Smooth muscle cell (in vitro differentiated cells): ENCODE data around the gene TMOD1. TPM values are rescaled to one million over a fixed set of nuclear protein-coding genes. Genes with fewer than 3 reads are reported as not detected.

Experiments used
- DNase-seq: peaks from one replicate; lab custom pipeline; 2025; ENCODE audit not compliant: unreplicated experiment; lab: John Stamatoyannopoulos, UW
- H2AFZ ChIP-seq: fragments of 200-600 bp; sonication (generic); 2 replicates; pipeline ENCODE4 v1.6.0; 2016; ENCODE audit warnings: antibody characterized with exemption, low read depth, mild to moderate bottlenecking
- H3F3A ChIP-seq: fragments of 200-600 bp; sonication (generic); 2 replicates; pipeline ENCODE4 v1.6.0; 2017; ENCODE audit warnings: antibody characterized with exemption, low read depth
- H3K27ac ChIP-seq: fragments of 200-600 bp; sonication (generic); 2 replicates; pipeline ENCODE4 v1.5.1; 2016; ENCODE audit warnings: low read depth, mild to moderate bottlenecking
- H3K27me3 ChIP-seq: fragments of 200-600 bp; sonication (generic); 2 replicates; pipeline ENCODE4 v1.6.1; 2016; ENCODE audit warnings: low read depth, mild to moderate bottlenecking
- H3K36me3 ChIP-seq: fragments of 200-600 bp; sonication (generic); 2 replicates; pipeline ENCODE4 v1.5.1; 2016; ENCODE audit warnings: low read depth
- H3K4me1 ChIP-seq: fragments of 200-600 bp; sonication (generic); 2 replicates; pipeline ENCODE4 v1.5.1; 2016; ENCODE audit warnings: low read depth
- H3K4me2 ChIP-seq: fragments of 200-600 bp; sonication (generic); 2 replicates; pipeline ENCODE4 v1.6.0; 2016; ENCODE audit warnings: mild to moderate bottlenecking
- H3K4me3 ChIP-seq: fragments of 200-600 bp; sonication (generic); 2 replicates; pipeline ENCODE4 v1.5.1; 2016; ENCODE audit warnings: mild to moderate bottlenecking
- H3K79me2 ChIP-seq: fragments of 200-600 bp; sonication (generic); 2 replicates; pipeline ENCODE4 v1.6.0; 2016; ENCODE audit warnings: low read depth, mild to moderate bottlenecking
- H3K9ac ChIP-seq: fragments of 200-600 bp; sonication (generic); 2 replicates; pipeline ENCODE4 v1.6.0; 2016; ENCODE audit warnings: low read depth
- H3K9me3 ChIP-seq: fragments of 200-600 bp; sonication (generic); replicated peaks from 2 replicates; pipeline ENCODE4 v1.5.1; 2016; ENCODE audit warnings: low read depth
- H4K20me1 ChIP-seq: fragments of 200-600 bp; sonication (generic); 2 replicates; pipeline ENCODE4 v1.6.0; 2016; ENCODE audit warnings: low read depth
- CTCF ChIP-seq: fragments of 200-600 bp; sonication (generic); IDR thresholded peaks from 2 replicates; pipeline ENCODE4 v1.5.1; 2017; ENCODE audit warnings: borderline replicate concordance, mild to moderate bottlenecking, antibody characterized with exemption; ENCODE audit not compliant: insufficient read depth, poor library complexity, severe bottlenecking
- WGBS: methylation state at CpG from one replicate; pipeline ENCODE4 v1.1.7; 2016; ENCODE audit warnings: low lambda C conversion rate; 5-methylcytosine and 5-hydroxymethylcytosine counted together
- polyA plus RNA-seq: library from polyadenylated mRNA; unstranded; fragments of >200 nt; fragmentation: Nextera tagmentation; extraction: Ambion mirVana; gene quantifications from 2 replicates; pipeline ENCODE4 v1.2.1, GENCODE V29; 2016
- total RNA-seq: library from RNA; depleted of rRNA; stranded (reverse); fragments of >200 nt; gene quantifications from 2 replicates; pipeline ENCODE4 v1.2.3, GENCODE V29; 2014

TMOD1 gene
- total and polyA plus RNA-seq, 2 experiments from 2014 or later: 0.18 to 0.19 TPM

GRCh38 chr9:97515662-97516061 lies 14.2 kb downstream of the TMOD1 start:
- H4K20me1 ChIP-seq: no peaks in the 10 kb centered on the region
- no peaks in the 10 kb centered on the region for H3K36me3 ChIP-seq
- peaks cover 8% of the 10 kb centered on the region for H3K4me1 ChIP-seq
- H3K4me3 ChIP-seq: no peak overlapping the region
- H3K9me3 ChIP-seq: no peaks in the 10 kb centered on the region
- no peak overlapping the region for H2AFZ ChIP-seq
- H3K9ac ChIP-seq: no peak overlapping the region
- H3F3A ChIP-seq: no peaks in the 10 kb centered on the region
- DNase-seq: no peak
- 76% methylated on average over 6 of the region's 6 CpGs for WGBS
- TF ChIP-seq CTCF: no peak
- H3K79me2 ChIP-seq: no peaks in the 10 kb centered on the region
- peaks cover 25% of the 10 kb centered on the region for H3K27me3 ChIP-seq
- H3K4me2 ChIP-seq: no peak overlapping the region
- H3K27ac ChIP-seq: no peak overlapping the region

- H3K36me3 ChIP-seq: no peaks in the 10 kb centered on the region
Observed at GRCh38 chr9:97516111-97516510, 14.6 kb downstream of the TMOD1 start.

GRCh38 chr9:97517331-97518089 lies 16.0 kb downstream of the TMOD1 start:
- Histone ChIP-seq H3K9ac (no peak overlapping the region), H3K9me3 (no peaks in the 10 kb centered on the region), H3K4me3 (no peak overlapping the region), H3K27ac (no peak overlapping the region), H3F3A (no peaks in the 10 kb centered on the region), H2AFZ (no peak overlapping the region), H3K27me3 (peaks cover 31% of the 10 kb centered on the region), H3K79me2 (no peaks in the 10 kb centered on the region), H3K36me3 (no peaks in the 10 kb centered on the region), H3K4me2 (no peak overlapping the region), H3K4me1 (peaks cover 8% of the 10 kb centered on the region), H4K20me1 (no peaks in the 10 kb centered on the region)
- TF ChIP-seq CTCF: no peak
- 89% methylated on average over 14 of the region's 14 CpGs for WGBS
- DNase-seq: no peak

More at GRCh38 chr9:97516111-97516510, 14.6 kb downstream of the TMOD1 start:
- Histone ChIP-seq H3K9ac (no peak overlapping the region), H3K9me3 (no peaks in the 10 kb centered on the region), H4K20me1 (no peaks in the 10 kb centered on the region), H3K79me2 (no peaks in the 10 kb centered on the region), H3K4me3 (no peak overlapping the region), H2AFZ (no peak overlapping the region), H3F3A (no peaks in the 10 kb centered on the region), H3K27me3 (peaks cover 29% of the 10 kb centered on the region), H3K4me1 (peaks cover 8% of the 10 kb centered on the region), H3K4me2 (no peak overlapping the region), H3K27ac (no peak overlapping the region)
- 86% methylated on average over 8 of the region's 8 CpGs for WGBS
- DNase-seq: no peak
- TF ChIP-seq CTCF: no peak
